ENCODE results near the gene SLIT3. TPM values are rescaled to one million over a fixed set of nuclear protein-coding genes. Genes with fewer than 3 reads are reported as not detected.
A peak's percentile ranks its signal among the peaks of the same experiment; 100 is the strongest.

Gene SLIT3
- total and polyA plus RNA-seq, 2 donors from 2014 or later, result 14.5 to 54.1 TPM

DNA sequence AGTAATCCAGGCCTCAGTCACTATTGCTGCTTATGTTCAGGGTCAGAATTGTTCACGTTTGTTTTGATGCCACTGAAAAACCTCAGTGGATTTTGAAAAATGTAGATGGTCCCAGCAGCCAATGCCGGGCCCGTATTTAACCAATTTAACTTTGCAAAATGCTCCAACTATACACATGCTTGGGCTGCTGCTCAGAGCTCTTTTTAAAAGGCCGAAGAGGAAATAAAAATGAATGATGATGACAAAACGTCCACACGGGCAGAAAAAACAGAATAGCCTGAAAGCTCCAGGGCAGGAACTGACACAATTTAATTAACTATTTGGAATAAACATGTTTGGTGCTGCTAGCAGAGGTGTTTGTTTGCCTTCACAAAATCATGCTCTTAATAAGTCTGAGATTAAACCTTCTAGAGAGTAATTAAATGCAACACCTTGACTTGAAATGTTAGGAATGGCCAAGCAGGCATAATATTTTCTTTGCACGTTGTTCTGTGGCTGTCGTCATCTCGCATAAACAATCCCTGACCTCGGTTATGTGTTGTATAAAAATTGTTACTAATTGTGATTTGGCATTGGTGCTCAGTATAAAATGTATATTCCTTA, 152.7 kb downstream of the SLIT3 start:
- H3K36me3 ChIP-seq (ENCODE audit: control insufficient read depth in 2 of 3, insufficient read depth in 3 of 3, low read length in 3 of 3), result no peaks in the 10 kb centered on the region
- H3K4me3 ChIP-seq (ENCODE audit: low read length in 3 of 3), result no peak overlapping the region
- H3K9ac ChIP-seq (ENCODE audit: low read length in 3 of 3), result no peak overlapping the region
- peaks cover 0 to 2% (median 0%) of the 10 kb centered on the region in 3 donors for H3K4me1 ChIP-seq (ENCODE audit: control insufficient read depth in 2 of 3, insufficient read depth in 2 of 3, low read depth in 1 of 3, low read length in 3 of 3)
- no peak overlapping the region for H3K27ac ChIP-seq (ENCODE audit: low read depth in 2 of 2, low read length in 2 of 2)
- intact Hi-C loops (cut with DNase I), result no loop called here
- TF ChIP-seq, protein P1, sequence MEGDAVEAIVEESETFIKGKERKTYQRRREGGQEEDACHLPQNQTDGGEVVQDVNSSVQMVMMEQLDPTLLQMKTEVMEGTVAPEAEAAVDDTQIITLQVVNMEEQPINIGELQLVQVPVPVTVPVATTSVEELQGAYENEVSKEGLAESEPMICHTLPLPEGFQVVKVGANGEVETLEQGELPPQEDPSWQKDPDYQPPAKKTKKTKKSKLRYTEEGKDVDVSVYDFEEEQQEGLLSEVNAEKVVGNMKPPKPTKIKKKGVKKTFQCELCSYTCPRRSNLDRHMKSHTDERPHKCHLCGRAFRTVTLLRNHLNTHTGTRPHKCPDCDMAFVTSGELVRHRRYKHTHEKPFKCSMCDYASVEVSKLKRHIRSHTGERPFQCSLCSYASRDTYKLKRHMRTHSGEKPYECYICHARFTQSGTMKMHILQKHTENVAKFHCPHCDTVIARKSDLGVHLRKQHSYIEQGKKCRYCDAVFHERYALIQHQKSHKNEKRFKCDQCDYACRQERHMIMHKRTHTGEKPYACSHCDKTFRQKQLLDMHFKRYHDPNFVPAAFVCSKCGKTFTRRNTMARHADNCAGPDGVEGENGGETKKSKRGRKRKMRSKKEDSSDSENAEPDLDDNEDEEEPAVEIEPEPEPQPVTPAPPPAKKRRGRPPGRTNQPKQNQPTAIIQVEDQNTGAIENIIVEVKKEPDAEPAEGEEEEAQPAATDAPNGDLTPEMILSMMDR (IDR thresholded peaks at IDR 0.05; ENCODE audit: borderline replicate concordance, extremely low read depth, insufficient read depth), result no peak
- H3K27me3 ChIP-seq (ENCODE audit: control insufficient read depth, insufficient read depth, low read length), result no peaks in the 10 kb centered on the region
- H3K9me3 ChIP-seq (ENCODE audit: control insufficient read depth in 2 of 3, insufficient read depth in 1 of 3, low read length in 3 of 3), result no peaks in the 10 kb centered on the region
- peak in 2 of 5 donors; percentile 80 to 87 for DNase-seq
- no peak for FAIRE-seq

DNA sequence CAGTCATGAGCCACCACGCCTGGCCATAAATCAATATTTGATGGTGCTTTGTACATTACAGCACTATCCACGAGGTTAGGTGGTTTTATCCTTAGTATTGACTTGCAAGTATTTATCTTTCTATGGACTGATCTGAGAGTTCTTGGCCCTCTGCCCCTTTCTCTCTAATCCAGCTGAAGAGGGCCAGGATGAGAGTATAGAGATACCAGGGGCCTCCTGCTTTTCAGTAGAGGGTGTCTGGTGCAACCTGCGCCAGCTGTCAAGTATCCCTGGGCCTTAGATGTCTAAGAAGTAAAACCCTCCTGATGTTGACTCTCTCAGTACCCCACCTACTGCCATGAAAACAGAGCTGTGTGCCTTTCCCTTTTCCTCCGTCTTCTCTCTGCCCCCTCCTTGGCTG, 153.4 kb downstream of the SLIT3 start:
- H3K27ac ChIP-seq (ENCODE audit: low read depth in 2 of 2, low read length in 2 of 2), result no peak overlapping the region
- no peaks in the 10 kb centered on the region for H3K36me3 ChIP-seq (ENCODE audit: control insufficient read depth in 2 of 3, insufficient read depth in 3 of 3, low read length in 3 of 3)
- H3K27me3 ChIP-seq (ENCODE audit: control insufficient read depth, insufficient read depth, low read length), result no peaks in the 10 kb centered on the region
- no peak overlapping the region for H3K9ac ChIP-seq (ENCODE audit: low read length in 3 of 3)
- TF ChIP-seq, protein P1 (IDR thresholded peaks at IDR 0.05; ENCODE audit: borderline replicate concordance, extremely low read depth, insufficient read depth), result no peak
- peaks cover 0 to 4% (median 0%) of the 10 kb centered on the region in 3 donors for H3K4me1 ChIP-seq (ENCODE audit: control insufficient read depth in 2 of 3, insufficient read depth in 2 of 3, low read depth in 1 of 3, low read length in 3 of 3)
- DNase-seq (no peak), FAIRE-seq (no peak)
- H3K9me3 ChIP-seq (ENCODE audit: control insufficient read depth in 2 of 3, insufficient read depth in 1 of 3, low read length in 3 of 3), result no peaks in the 10 kb centered on the region
- no peak overlapping the region for H3K4me3 ChIP-seq (ENCODE audit: low read length in 3 of 3)
- intact Hi-C loops (cut with DNase I), result no loop called here

DNA sequence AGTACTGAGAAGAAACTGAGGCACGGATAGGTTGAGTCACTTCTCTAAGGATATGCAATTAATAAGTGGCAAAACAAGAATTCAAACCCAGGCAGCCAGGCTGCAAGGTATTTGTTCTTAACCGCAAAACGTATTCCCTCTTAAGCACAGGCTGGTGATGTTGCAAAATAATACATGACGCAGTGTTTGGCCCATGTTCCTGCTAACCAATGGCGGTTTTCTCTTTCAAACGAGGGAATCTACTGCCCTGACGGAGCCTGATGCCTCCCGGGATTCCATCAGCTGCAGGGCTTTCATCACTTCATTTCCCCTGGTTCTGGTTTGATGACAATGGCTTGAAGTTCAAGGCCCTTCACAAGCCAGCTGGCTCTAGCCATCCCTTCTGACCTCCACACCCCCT, 154.8 kb downstream of the SLIT3 start:
- DNase-seq, result no peak
- H3K4me3 ChIP-seq (ENCODE audit: low read length in 3 of 3), result no peak overlapping the region
- H3K9ac ChIP-seq (ENCODE audit: low read length in 3 of 3), result no peak overlapping the region
- no peaks in the 10 kb centered on the region for H3K9me3 ChIP-seq (ENCODE audit: control insufficient read depth in 2 of 3, insufficient read depth in 1 of 3, low read length in 3 of 3)
- no peaks in the 10 kb centered on the region for H3K27me3 ChIP-seq (ENCODE audit: control insufficient read depth, insufficient read depth, low read length)
- TF ChIP-seq, protein P1 (IDR thresholded peaks at IDR 0.05; ENCODE audit: borderline replicate concordance, extremely low read depth, insufficient read depth), result no peak
- intact Hi-C loops (cut with DNase I), result no loop called here
- no peak overlapping the region for H3K27ac ChIP-seq (ENCODE audit: low read depth in 2 of 2, low read length in 2 of 2)
- FAIRE-seq, result no peak
- peaks cover 0 to 6% (median 0%) of the 10 kb centered on the region in 3 donors for H3K4me1 ChIP-seq (ENCODE audit: control insufficient read depth in 2 of 3, insufficient read depth in 2 of 3, low read depth in 1 of 3, low read length in 3 of 3)
- H3K36me3 ChIP-seq (ENCODE audit: control insufficient read depth in 2 of 3, insufficient read depth in 3 of 3, low read length in 3 of 3), result no peaks in the 10 kb centered on the region
